Skin of body (tissue), 2 donors: Measurements from ENCODE around the gene CENPB. TPM values are rescaled to one million over a fixed set of nuclear protein-coding genes. Genes with fewer than 3 reads are reported as not detected.
A peak's percentile ranks its signal among the peaks of the same experiment; 100 is the strongest.
"Not testable (repeated sequence)": the region's sequence is repeated elsewhere in the genome, so short reads cannot be mapped to it uniquely, and the experiment has no call there.

Source experiments
- DNase-seq: peaks from one replicate; lab custom pipeline; 2025; lab: John Stamatoyannopoulos, UW
- total RNA-seq: library from RNA; depleted of rRNA; stranded (reverse); fragments of >200 nt; gene quantifications from one replicate; pipeline ENCODE4 v1.2.3, GENCODE V29; 2014

CENPB gene
- total RNA-seq, result 30.9 TPM

GRCh38 chr20:3786665-3787323, at the start of gene CENPB:
TSS of gene CENPB (minus strand) at chr20:3786740. CDS start at chr20:3786483, 257 bp downstream.
- peak; percentile 85 for DNase-seq

GRCh38 chr20:3836132-3836531, 49.6 kb upstream of the CENPB start:
- no peak for DNase-seq

GRCh38 chr20:3829891-3830290, 43.4 kb upstream of the CENPB start:
- not testable (repeated sequence) for DNase-seq

GRCh38 chr20:3828798-3829197, 42.3 kb upstream of the CENPB start:
- DNase-seq, result no peak

GRCh38 chr20:3826420-3826819, 39.9 kb upstream of the CENPB start:
- DNase-seq, result no peak

GRCh38 chr20:3825526-3825925, 39.0 kb upstream of the CENPB start:
- no peak for DNase-seq

- no peak for DNase-seq
Observed at GRCh38 chr20:3823881-3824280, 37.3 kb upstream of the CENPB start.

GRCh38 chr20:3821996-3822395, 35.5 kb upstream of the CENPB start:
- no peak for DNase-seq

- DNase-seq, result no peak
Observed at GRCh38 chr20:3820901-3821727, 34.6 kb upstream of the CENPB start.

- DNase-seq, result peak; percentile 95
Observed at GRCh38 chr20:3820048-3820900, 33.7 kb upstream of the CENPB start, which contains the start of gene AP5S1. TSS of gene AP5S1 (plus strand) at chr20:3820547. CDS start at chr20:3822118, 1,571 bp downstream.

GRCh38 chr20:3819411-3820047, 33.0 kb upstream of the CENPB start:
- DNase-seq, result peak; percentile 88

- DNase-seq, result no peak
Observed at GRCh38 chr20:3818155-3819151, 31.9 kb upstream of the CENPB start.

GRCh38 chr20:3815703-3816315, 29.3 kb upstream of the CENPB start:
- no peak for DNase-seq

GRCh38 chr20:3814928-3815495, 28.5 kb upstream of the CENPB start:
- DNase-seq, result no peak

- no peak for DNase-seq
Observed at GRCh38 chr20:3813848-3814581, 27.5 kb upstream of the CENPB start.

- DNase-seq, result no peak
Observed at GRCh38 chr20:3812975-3813847, 26.7 kb upstream of the CENPB start.

- DNase-seq, result peak; percentile 72
Observed at GRCh38 chr20:3812259-3812681, 25.7 kb upstream of the CENPB start.
